ENCODE data around the gene EXOSC5.
A peak's percentile ranks its signal among the peaks of the same experiment; 100 is the strongest.
"Not testable (repeated sequence)": the region's sequence is repeated elsewhere in the genome, so short reads cannot be mapped to it uniquely, and the experiment has no call there.

EXOSC5 gene

DNA sequence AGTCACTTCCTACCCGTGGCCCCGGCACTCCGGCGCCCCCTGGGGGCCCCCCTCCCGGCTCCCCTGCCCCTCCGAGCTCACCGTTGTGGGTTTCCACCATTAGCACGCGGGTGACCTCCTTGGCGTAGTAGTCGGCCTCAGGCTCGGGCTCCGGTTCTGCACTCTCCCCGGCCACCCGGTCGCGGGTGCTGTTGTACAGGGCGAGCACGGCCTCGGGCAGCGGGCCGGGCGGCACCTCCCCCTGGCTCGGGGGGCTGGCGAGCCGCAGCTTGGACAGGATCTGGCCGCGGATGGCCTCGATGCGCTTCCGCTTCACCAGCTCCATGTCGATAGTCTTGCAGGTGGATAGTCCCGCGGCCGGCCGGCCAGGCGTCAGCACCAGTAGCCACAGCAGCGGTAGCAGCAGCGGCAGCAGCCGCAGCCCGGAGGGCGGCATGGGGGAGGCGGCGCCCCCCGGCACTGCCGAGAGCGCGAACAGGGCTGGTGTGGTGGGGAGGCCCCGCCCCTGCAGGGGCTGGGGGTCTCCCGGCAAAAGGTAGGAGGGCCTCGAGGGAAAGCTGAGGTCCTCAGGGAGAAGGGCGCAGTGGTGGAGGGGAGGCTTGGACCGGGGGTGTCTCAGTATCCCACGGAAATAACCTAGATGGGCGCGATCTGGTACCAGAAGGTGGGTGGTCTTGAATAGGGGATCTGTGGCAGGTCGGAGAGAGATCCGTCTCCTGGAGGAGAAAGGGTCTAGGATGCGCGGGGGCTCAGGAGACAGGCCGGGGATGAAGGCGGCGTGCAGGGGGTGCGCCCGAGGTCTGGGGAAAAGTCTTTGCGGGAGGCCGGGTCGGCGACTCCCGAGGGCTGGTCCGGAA lies 44.3 kb downstream of the EXOSC5 start:
- TF ChIP-seq CTCF (IDR thresholded peaks at IDR 0.05; ENCODE audit: low read depth, low read length) = peak; percentile 70
- no peak for DNase-seq (ENCODE audit: extremely low read depth, low read depth)

DNA sequence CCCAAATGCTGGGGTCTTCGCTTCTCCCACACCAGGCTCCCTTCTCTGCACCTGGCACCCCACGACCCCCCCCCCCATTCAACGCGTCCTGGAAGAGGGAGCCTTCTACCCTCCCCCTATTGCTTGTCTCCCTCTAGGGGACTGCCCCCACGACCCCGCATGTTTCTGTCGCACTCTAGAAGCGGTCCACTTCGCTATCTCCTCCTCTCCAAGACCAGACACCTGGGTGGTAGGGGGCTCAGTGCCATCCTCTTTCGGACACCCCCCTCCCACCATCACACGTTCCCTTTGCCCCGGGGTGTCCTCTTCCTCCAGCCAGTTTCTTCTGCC lies 44.9 kb downstream of the EXOSC5 start:
- no peak for TF ChIP-seq CTCF (IDR thresholded peaks at IDR 0.05; ENCODE audit: low read depth, low read length)
- DNase-seq (ENCODE audit: extremely low read depth, low read depth) = no peak

- DNase-seq (ENCODE audit: extremely low read depth, low read depth) = no peak
- no peak for TF ChIP-seq CTCF (IDR thresholded peaks at IDR 0.05; ENCODE audit: low read depth, low read length)
These were observed 45.6 kb downstream of the EXOSC5 start for GRCh38 chr19:41351339-41352245.

GRCh38 chr19:41350735-41351338 lies 46.3 kb downstream of the EXOSC5 start:
- TF ChIP-seq CTCF (IDR thresholded peaks at IDR 0.05; ENCODE audit: low read depth, low read length) = no peak

GRCh38 chr19:41346916-41347315 lies 50.2 kb downstream of the EXOSC5 start:
- not testable (repeated sequence) for DNase-seq (ENCODE audit: extremely low read depth, low read depth)

More at GRCh38 chr19:41350735-41351338, 46.3 kb downstream of the EXOSC5 start:
- DNase-seq (ENCODE audit: extremely low read depth, low read depth) = no peak

GRCh38 chr19:41344162-41344561 lies 53.0 kb downstream of the EXOSC5 start:
- no peak for DNase-seq (ENCODE audit: extremely low read depth, low read depth)
- no peak for TF ChIP-seq CTCF (IDR thresholded peaks at IDR 0.05; ENCODE audit: low read depth, low read length)

DNA sequence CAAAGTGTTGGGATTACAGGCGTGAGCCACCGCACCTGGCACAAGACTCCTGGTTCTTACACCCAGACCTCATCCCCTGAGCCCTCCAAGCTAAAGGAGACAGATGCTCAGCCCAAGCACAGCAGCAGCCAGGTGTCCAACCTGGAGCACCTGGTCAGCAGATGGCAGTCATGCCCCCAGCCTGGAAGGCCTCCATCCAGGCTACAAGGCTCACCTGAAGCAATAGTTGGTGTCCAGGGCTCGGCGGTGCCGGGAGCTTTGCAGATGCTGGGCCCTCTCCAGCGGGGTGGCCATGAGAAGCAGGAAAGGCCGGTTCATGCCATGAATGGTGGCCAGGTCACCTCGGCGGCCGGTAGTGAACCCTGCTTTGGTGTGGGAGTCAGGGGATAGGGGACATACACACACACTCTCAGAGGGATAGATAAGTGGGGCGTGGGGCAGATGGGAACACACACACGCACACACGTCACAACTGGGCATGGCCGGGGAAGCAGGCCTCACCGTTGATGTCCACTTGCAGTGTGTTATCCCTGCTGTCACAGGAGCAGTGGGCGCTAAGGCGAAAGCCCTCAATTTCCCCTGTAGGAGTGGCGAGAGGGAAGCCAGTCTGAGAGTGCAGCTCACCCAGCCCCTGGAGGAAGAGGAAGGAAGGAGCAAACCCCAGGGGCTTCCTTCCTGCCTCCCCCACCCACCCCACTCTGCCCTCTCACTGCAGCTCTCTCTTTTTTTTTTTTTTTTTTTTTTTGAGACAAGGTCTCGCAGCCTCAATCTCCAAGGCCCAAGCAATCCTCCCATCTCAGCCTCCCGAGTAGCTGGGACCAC lies 55.3 kb downstream of the EXOSC5 start:
- no peak for TF ChIP-seq CTCF (IDR thresholded peaks at IDR 0.05; ENCODE audit: low read depth, low read length)

More for the DNA sequence above, 55.3 kb downstream of the EXOSC5 start:
- DNase-seq (ENCODE audit: extremely low read depth, low read depth) = no peak

Measured in AG09319 (cell line).